PFSK-1 (cell line): ENCODE data around the gene POM121.
A peak's percentile ranks its signal among the peaks of the same experiment; 100 is the strongest.
"Not testable (repeated sequence)": the region's sequence is repeated elsewhere in the genome, so short reads cannot be mapped to it uniquely, and the experiment has no call there.

Experiments
- FOXP2 ChIP-seq: optimal IDR thresholded peaks from 2 replicates; pipeline ENCODE3; 2011; ENCODE audit warnings: borderline replicate concordance, control low read depth, inconsistent platforms; ENCODE audit not compliant: insufficient read depth; ENCODE audit errors: extremely low read length, extremely low read depth
- POLR2AphosphoS5 ChIP-seq: IDR thresholded peaks from 2 replicates; pipeline ENCODE4 v1.6.1; 2012; ENCODE audit warnings: low read depth, mild to moderate bottlenecking, control low read depth, low read length, moderate library complexity
- REST ChIP-seq, 2 experiments: IDR thresholded peaks; 2 replicates each; pipeline versions ENCODE4 v1.6.1 to v1.8.0; 2011 to 2012; ENCODE audit warnings: low read depth in 2 of 2, low read length in 2 of 2, control low read depth in 1 of 2, inconsistent platforms in 1 of 2, mild to moderate bottlenecking in 1 of 2, moderate library complexity in 1 of 2; ENCODE audit not compliant: insufficient read depth in 1 of 2
- TAF1 ChIP-seq: IDR thresholded peaks from 2 replicates; pipeline ENCODE4 v1.6.1; 2012; ENCODE audit warnings: low read length, control low read depth, borderline replicate concordance; ENCODE audit not compliant: insufficient read depth

POM121 gene

GRCh38 chr7:72946130-72946745, 21.3 kb downstream of the POM121 start:
- 0 out of 2 replicates have a peak, but pooled peaks have one; percentile 34 for TF ChIP-seq POLR2AphosphoS5

GRCh38 chr7:72968980-72969516, 44.2 kb downstream of the POM121 start, which contains the start of gene TRIM74:
TSS of gene TRIM74 (minus strand) at chr7:72969466. CDS start at chr7:72966157, 3,309 bp downstream.
- not testable (repeated sequence) for TF ChIP-seq REST (IDR thresholded peaks at IDR 0.05; ENCODE audit: insufficient read depth in 1 of 2, low read depth in 2 of 2, low read length in 2 of 2); FOXP2; TAF1
